Loucy (cell line): Measurements from ENCODE around the gene AIRE.

Experiments
- H2AFZ ChIP-seq: fragments of 200-600 bp; sonication (generic); 2 replicates; pipeline ENCODE4 v1.6.0; 2016; ENCODE audit warnings: antibody characterized with exemption, mild to moderate bottlenecking, low read length, moderate library complexity
- H3F3A ChIP-seq: fragments of 200-600 bp; 2 replicates; pipeline ENCODE4 v1.6.0; 2016; ENCODE audit warnings: antibody characterized with exemption, low read depth, mild to moderate bottlenecking
- H3K27me3 ChIP-seq: fragments of 200-600 bp; sonication (generic); 2 replicates; pipeline ENCODE4 v1.6.1; 2014; ENCODE audit warnings: low read length, mild to moderate bottlenecking; ENCODE audit not compliant: insufficient read depth, poor library complexity, severe bottlenecking
- H3K36me3 ChIP-seq: fragments of 200-600 bp; sonication (generic); 2 replicates; pipeline ENCODE4 v1.6.1; 2016; ENCODE audit warnings: low read length; ENCODE audit not compliant: insufficient read depth
- H3K4me1 ChIP-seq: fragments of 200-600 bp; sonication (generic); 2 replicates; pipeline ENCODE4 v1.5.1; 2014; ENCODE audit warnings: low read length, mild to moderate bottlenecking; ENCODE audit not compliant: insufficient read depth, poor library complexity, severe bottlenecking
- H3K4me2 ChIP-seq: fragments of 200-600 bp; sonication (generic); 2 replicates; pipeline ENCODE4 v1.6.0; 2014; ENCODE audit warnings: antibody characterized with exemption, low read length, low read depth, mild to moderate bottlenecking; ENCODE audit not compliant: poor library complexity, severe bottlenecking
- H3K4me3 ChIP-seq: fragments of 200-600 bp; sonication (generic); 2 replicates; pipeline ENCODE4 v1.5.1; 2014; ENCODE audit warnings: low read length, mild to moderate bottlenecking, mixed read lengths; ENCODE audit not compliant: poor library complexity, severe bottlenecking
- H3K79me2 ChIP-seq: fragments of 200-600 bp; sonication (generic); 2 replicates; pipeline ENCODE4 v1.6.1; 2014; ENCODE audit warnings: low read length; ENCODE audit not compliant: insufficient read depth
- H3K9ac ChIP-seq: fragments of 200-600 bp; sonication (generic); 2 replicates; pipeline ENCODE4 v1.6.0; 2014; ENCODE audit warnings: mild to moderate bottlenecking, low read depth, low read length, moderate library complexity; ENCODE audit not compliant: poor library complexity, severe bottlenecking
- H3K9me2 ChIP-seq: fragments of 200-600 bp; sonication (generic); replicated peaks from 2 replicates; pipeline ENCODE4 v1.6.1; 2016; ENCODE audit warnings: low read depth, low read length, mixed read lengths
- H3K9me3 ChIP-seq: fragments of 200-600 bp; sonication (generic); 2 replicates; pipeline ENCODE4 v1.6.1; 2014; ENCODE audit warnings: mild to moderate bottlenecking, antibody characterized with exemption, low read length, low read depth; ENCODE audit not compliant: insufficient read depth
- H4K20me1 ChIP-seq: fragments of 200-600 bp; sonication (generic); 2 replicates; pipeline ENCODE4 v1.6.0; 2014; ENCODE audit warnings: antibody characterized with exemption, low read length, mild to moderate bottlenecking; ENCODE audit not compliant: insufficient read depth, poor library complexity, severe bottlenecking
- CTCF ChIP-seq: fragments of 200-600 bp; sonication (generic); conservative IDR thresholded peaks from 2 replicates; pipeline ENCODE4 v1.5.1; 2014; ENCODE audit warnings: mild to moderate bottlenecking, antibody characterized with exemption, low read length
- EZH2phosphoT487 ChIP-seq: fragments of 200-600 bp; IDR thresholded peaks from 2 replicates; pipeline ENCODE4 v1.6.1; 2018; ENCODE audit warnings: antibody characterized with exemption, mild to moderate bottlenecking, moderate library complexity, borderline replicate concordance

The AIRE gene

DNA sequence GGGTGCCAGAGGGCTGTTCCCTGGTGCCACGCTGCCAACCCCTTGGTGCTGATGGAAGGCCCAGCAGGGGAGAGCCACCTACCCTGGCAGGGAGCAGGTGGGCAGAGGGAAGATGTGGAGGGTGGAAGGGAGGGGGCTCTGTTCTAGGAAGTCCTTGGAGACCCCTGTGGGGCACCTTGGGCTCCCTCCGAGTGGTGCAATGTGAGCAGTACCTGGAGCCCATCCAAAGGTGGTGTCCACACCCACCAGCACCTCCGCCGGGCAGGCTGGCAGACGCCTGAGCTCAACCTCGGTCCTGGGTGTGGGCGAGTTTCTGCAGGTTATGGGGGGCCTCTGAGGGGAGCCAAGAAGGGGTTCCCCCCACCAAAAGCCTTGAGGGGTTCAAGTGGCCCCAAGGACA, 12.6 kb upstream of the AIRE start:
- Histone ChIP-seq H3K9me3 (no peaks in the 10 kb centered on the region), H3K79me2 (no peaks in the 10 kb centered on the region), H3K9ac (no peak overlapping the region), H3K4me2 (no peak overlapping the region), H3K36me3 (no peaks in the 10 kb centered on the region), H4K20me1 (no peaks in the 10 kb centered on the region), H3K27me3 (no peaks in the 10 kb centered on the region), H2AFZ (no peak overlapping the region), H3K4me1 (no peaks in the 10 kb centered on the region), H3K9me2 (no peaks in the 10 kb centered on the region), H3K4me3 (no peak overlapping the region), H3F3A (no peaks in the 10 kb centered on the region)
- TF ChIP-seq CTCF: no peak
- TF ChIP-seq EZH2phosphoT487: no peak

- Histone ChIP-seq H3K4me2 (no peak overlapping the region), H2AFZ (no peak overlapping the region), H3F3A (no peaks in the 10 kb centered on the region), H4K20me1 (no peaks in the 10 kb centered on the region), H3K79me2 (no peaks in the 10 kb centered on the region), H3K9me3 (no peaks in the 10 kb centered on the region), H3K4me3 (no peak overlapping the region), H3K36me3 (no peaks in the 10 kb centered on the region), H3K27me3 (no peaks in the 10 kb centered on the region), H3K9ac (no peak overlapping the region), H3K4me1 (no peaks in the 10 kb centered on the region), H3K9me2 (no peaks in the 10 kb centered on the region)
- no peak for TF ChIP-seq EZH2phosphoT487
- TF ChIP-seq CTCF: no peak
Measured at GRCh38 chr21:44275041-44275440, 10.6 kb upstream of the AIRE start.

DNA sequence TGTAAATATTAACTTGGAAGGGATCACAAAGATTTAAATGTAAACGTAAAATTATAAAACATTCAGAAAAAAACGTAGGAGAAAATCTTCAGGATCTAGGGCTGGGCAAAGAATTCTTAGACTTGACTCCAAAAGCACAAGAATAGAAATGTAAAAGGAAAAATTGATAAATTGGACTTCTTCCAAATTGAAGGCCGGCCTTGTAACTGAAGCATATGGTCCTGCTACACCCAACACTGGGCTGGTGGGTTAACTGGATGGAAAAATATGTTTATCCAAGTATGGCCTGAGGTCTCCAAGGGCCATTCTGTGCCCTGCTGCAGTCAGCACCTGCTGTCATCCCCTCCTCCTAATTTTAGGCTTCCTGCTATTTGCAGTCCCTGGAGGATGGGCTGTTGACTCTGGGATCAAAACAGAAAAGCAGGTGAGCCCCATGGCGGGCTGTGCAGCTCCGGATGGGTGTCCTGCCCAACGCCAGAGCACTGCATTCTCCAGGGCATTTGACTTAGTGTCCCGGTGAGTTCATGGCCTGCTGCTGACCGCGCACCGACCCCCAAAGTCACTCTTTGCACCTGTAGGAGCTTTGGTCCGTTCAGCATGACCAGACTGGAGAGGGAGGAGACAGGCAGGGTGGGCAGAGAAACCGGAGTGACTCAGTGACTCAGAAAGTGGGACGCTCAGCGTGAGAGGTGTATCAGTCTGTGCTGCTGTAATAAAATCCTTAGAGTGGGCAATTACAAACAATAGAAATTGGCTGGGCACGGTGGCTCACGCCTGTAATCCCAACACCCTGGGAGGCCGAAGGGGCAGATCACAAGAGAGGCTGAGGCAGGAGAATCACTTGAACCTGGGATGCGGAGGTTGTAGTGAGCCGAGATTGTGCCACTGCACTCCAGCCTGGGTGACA, 6.1 kb upstream of the AIRE start:
- TF ChIP-seq EZH2phosphoT487: no peak
- TF ChIP-seq CTCF: no peak
- H2AFZ ChIP-seq: no peak overlapping the region
- no peak overlapping the region for H3K4me3 ChIP-seq
- no peaks in the 10 kb centered on the region for H4K20me1 ChIP-seq
- no peaks in the 10 kb centered on the region for H3F3A ChIP-seq
- no peaks in the 10 kb centered on the region for H3K9me2 ChIP-seq
- no peaks in the 10 kb centered on the region for H3K4me1 ChIP-seq
- no peaks in the 10 kb centered on the region for H3K9me3 ChIP-seq
- no peaks in the 10 kb centered on the region for H3K79me2 ChIP-seq
- H3K36me3 ChIP-seq: no peaks in the 10 kb centered on the region
- no peaks in the 10 kb centered on the region for H3K27me3 ChIP-seq
- no peak overlapping the region for H3K9ac ChIP-seq
- H3K4me2 ChIP-seq: no peak overlapping the region
